Liver (tissue), 3 donors: ENCODE measurements around the gene HHIPL1.

Experiments
- CTCF ChIP-seq: fragments of 150-350 bp; IDR thresholded peaks from 2 replicates; pipeline ENCODE4 v1.5.1; 2017; ENCODE audit warnings: improper control_type of control experiment, low read depth, low read length; ENCODE audit not compliant: missing input control
- EGR1 ChIP-seq, 2 donors: IDR thresholded peaks; 2 replicates each; pipeline ENCODE4 v1.6.1; 2016 to 2018; ENCODE audit warnings: antibody characterized with exemption in 2 of 2, low read depth in 2 of 2
- MAX ChIP-seq: IDR thresholded peaks from 2 replicates; pipeline ENCODE4 v1.6.1; 2016; ENCODE audit warnings: antibody characterized with exemption
- RAD21 ChIP-seq, 2 donors: IDR thresholded peaks; 2 replicates each; pipeline ENCODE4 v1.6.1; 2016; ENCODE audit warnings: antibody characterized with exemption in 2 of 2, mild to moderate bottlenecking in 2 of 2
- TAF1 ChIP-seq: conservative IDR thresholded peaks from 2 replicates; pipeline ENCODE4 v1.6.1; 2016; ENCODE audit warnings: antibody characterized with exemption, mild to moderate bottlenecking
- donor health status: healthy.
- donor health status: healthy.

GRCh38 chr14:99656171-99656570, 11.2 kb downstream of the HHIPL1 start:
- TF ChIP-seq CTCF (no peak), MAX (no peak), TAF1 (no peak), RAD21 (IDR thresholded peaks at IDR 0.05) (no peak), EGR1 (IDR thresholded peaks at IDR 0.05; ENCODE audit: low read depth in 2 of 2) (no peak)
